HepG2 (cell line): Measurements from ENCODE around the gene PIM3. TPM values are rescaled to one million over a fixed set of nuclear protein-coding genes. Genes with fewer than 3 reads are reported as not detected.

Experiments
- ATM ChIP-seq: fragments of 450-650 bp; IDR thresholded peaks from 2 replicates; pipeline ENCODE4 v1.7.1; 2017; ENCODE audit warnings: mild to moderate bottlenecking, borderline replicate concordance
- CENPX ChIP-seq: sonication (generic); formaldehyde crosslinking; IDR thresholded peaks from 2 replicates; pipeline ENCODE4 v1.9.0; 2021; ENCODE audit warnings: mild to moderate bottlenecking, missing genetic modification reagents, moderate library complexity
- DBP ChIP-seq: sonication (generic); formaldehyde crosslinking; IDR thresholded peaks from 2 replicates; pipeline ENCODE4 v1.4.0; 2020; ENCODE audit warnings: missing genetic modification reagents; ENCODE audit errors: not compliant biosample characterization
- E2F5 ChIP-seq: sonication (generic); formaldehyde crosslinking; conservative IDR thresholded peaks from 2 replicates; pipeline ENCODE4 v1.4.0; 2020; ENCODE audit warnings: missing genetic modification reagents
- JARID2 ChIP-seq: sonication (generic); formaldehyde crosslinking; IDR thresholded peaks from 2 replicates; pipeline ENCODE4 v1.8.1; 2023; ENCODE audit warnings: missing genetic modification reagents, inconsistent platforms; ENCODE audit not compliant: insufficient replicate concordance
- KDM6A ChIP-seq: IDR thresholded peaks from 2 replicates; pipeline ENCODE4 v1.6.1; 2016; ENCODE audit warnings: low read depth
- MED8 ChIP-seq: sonication (generic); formaldehyde crosslinking; IDR thresholded peaks from 2 replicates; pipeline ENCODE4 v1.8.1; 2023; ENCODE audit warnings: mild to moderate bottlenecking, missing genetic modification reagents; ENCODE audit not compliant: insufficient replicate concordance
- MXD1 ChIP-seq: sonication (generic); formaldehyde crosslinking; IDR thresholded peaks from 2 replicates; pipeline ENCODE4 v1.4.0; 2020; ENCODE audit warnings: mild to moderate bottlenecking, missing genetic modification reagents
- PHF8 ChIP-seq: sonication (generic); formaldehyde crosslinking; IDR thresholded peaks from 2 replicates; pipeline ENCODE4 v1.5.0; 2020; ENCODE audit warnings: missing genetic modification reagents
- PITX1 ChIP-seq: sonication (generic); formaldehyde crosslinking; IDR thresholded peaks from 2 replicates; pipeline ENCODE4 v1.5.1; 2020; ENCODE audit warnings: mild to moderate bottlenecking, missing genetic modification reagents
- PRDM15 ChIP-seq: sonication (generic); formaldehyde crosslinking; IDR thresholded peaks from 2 replicates; pipeline ENCODE4 v1.4.0; 2020; ENCODE audit warnings: missing genetic modification reagents
- RAD51 ChIP-seq: fragments of 450-650 bp; IDR thresholded peaks from 2 replicates; pipeline ENCODE4 v1.6.1; 2016; ENCODE audit warnings: borderline replicate concordance
- TRIM24 ChIP-seq: sonication (generic); formaldehyde crosslinking; IDR thresholded peaks from 2 replicates; pipeline ENCODE4 v1.8.0; 2022; ENCODE audit warnings: mild to moderate bottlenecking, missing genetic modification reagents
- ZBTB3 ChIP-seq: sonication (generic); formaldehyde crosslinking; IDR thresholded peaks from 2 replicates; pipeline ENCODE4 v1.4.0; 2020; ENCODE audit warnings: low read depth, mild to moderate bottlenecking, moderate library complexity, missing genetic modification reagents, borderline replicate concordance
- ZFP90 ChIP-seq: sonication (generic); formaldehyde crosslinking; IDR thresholded peaks from 2 replicates; pipeline ENCODE4 v1.8.0; 2022; ENCODE audit warnings: missing genetic modification reagents, mild to moderate bottlenecking, inconsistent platforms, borderline replicate concordance
- ZNF275 ChIP-seq: sonication (generic); formaldehyde crosslinking; IDR thresholded peaks from 2 replicates; pipeline ENCODE4 v1.8.0; 2022; ENCODE audit warnings: missing genetic modification reagents, mild to moderate bottlenecking, inconsistent platforms, borderline replicate concordance
- ZNF512B ChIP-seq: sonication (generic); formaldehyde crosslinking; IDR thresholded peaks from 2 replicates; pipeline ENCODE4 v1.5.1; 2020; ENCODE audit warnings: missing genetic modification reagents, mild to moderate bottlenecking, borderline replicate concordance
- ZNF703 ChIP-seq: sonication (generic); formaldehyde crosslinking; IDR thresholded peaks from 2 replicates; pipeline ENCODE4 v1.5.1; 2020; ENCODE audit warnings: missing genetic modification reagents, mild to moderate bottlenecking, moderate library complexity, borderline replicate concordance
- polyA plus RNA-seq, 8 experiments: library from polyadenylated mRNA; depleted of rRNA in 3 of 8; stranded (reverse) in 7 of 8; unstranded in 1 of 8; fragments of >200 nt; fragmentation: Illumina TruSeq in 4 of 8; extraction: Trizol in 4 of 8; gene quantifications; 2 replicates each; pipeline versions ENCODE4 v1.2.1 to v1.2.3, GENCODE V29; 2011 to 2016; ENCODE audit warnings: low read depth in 4 of 8, missing spikeins in 1 of 8, mixed read lengths in 1 of 8; ENCODE audit not compliant: insufficient read depth in 1 of 8
- total RNA-seq, 5 experiments: library from RNA; depleted of rRNA; stranded (reverse); fragments of >200 nt; fragmentation: Illumina TruSeq; extraction: Trizol; gene quantifications; 2 replicates each; pipeline ENCODE4 v1.2.3, GENCODE V29; 2016; ENCODE audit warnings: low read depth in 1 of 5

Gene PIM3
- total and polyA plus RNA-seq, 2 of the 13 experiments (the other 11 are each of a cell fraction or from before 2014, with no cell fraction given), result 21.6 to 31.2 TPM

GRCh38 chr22:49937758-49938564, 22.6 kb upstream of the PIM3 start (continued):
- no peak for TF ChIP-seq PRDM15 (CRISPR knock-in tag)
- TF ChIP-seq DBP (CRISPR knock-in tag), result no peak
- TF ChIP-seq ZNF512B (CRISPR knock-in tag), result no peak
- TF ChIP-seq JARID2 (CRISPR knock-in tag), result no peak
- TF ChIP-seq E2F5 (CRISPR knock-in tag), result no peak
- TF ChIP-seq ZNF703 (CRISPR knock-in tag), result no peak
- TF ChIP-seq RAD51, result no peak
- no peak for TF ChIP-seq TRIM24 (CRISPR knock-in tag)
- TF ChIP-seq ZFP90 (CRISPR knock-in tag), result no peak
- peak; percentile 43 for TF ChIP-seq MED8 (CRISPR knock-in tag)
- TF ChIP-seq ATM, result no peak
- no peak for TF ChIP-seq PITX1 (CRISPR knock-in tag)
- no peak for TF ChIP-seq ZNF275 (CRISPR knock-in tag)
- no peak for TF ChIP-seq CENPX (CRISPR knock-in tag)
- no peak for TF ChIP-seq KDM6A
- TF ChIP-seq MXD1 (CRISPR knock-in tag), result 0 out of 2 replicates have a peak, but pooled peaks have one; percentile 16
- TF ChIP-seq PHF8, result peak; percentile 24; the same call in 1 of the 2 replicates
- TF ChIP-seq ZBTB3, result peak; percentile 96; the same call in 1 of the 2 replicates
